Activated CD4-positive, alpha-beta T cell treated with anti-CD3 and anti-CD28 coated beads, Interleukin-2, amount 50 U/mL, for 1 hour (primary cell): ENCODE data around the gene KRTAP10-9.
"Not testable (repeated sequence)": the region's sequence is repeated elsewhere in the genome, so short reads cannot be mapped to it uniquely, and the experiment has no call there.

Experiments
- DNase-seq: peaks from one replicate; pipeline ENCODE4 v3.0.0-alpha.2; 2020

The KRTAP10-9 gene

DNA sequence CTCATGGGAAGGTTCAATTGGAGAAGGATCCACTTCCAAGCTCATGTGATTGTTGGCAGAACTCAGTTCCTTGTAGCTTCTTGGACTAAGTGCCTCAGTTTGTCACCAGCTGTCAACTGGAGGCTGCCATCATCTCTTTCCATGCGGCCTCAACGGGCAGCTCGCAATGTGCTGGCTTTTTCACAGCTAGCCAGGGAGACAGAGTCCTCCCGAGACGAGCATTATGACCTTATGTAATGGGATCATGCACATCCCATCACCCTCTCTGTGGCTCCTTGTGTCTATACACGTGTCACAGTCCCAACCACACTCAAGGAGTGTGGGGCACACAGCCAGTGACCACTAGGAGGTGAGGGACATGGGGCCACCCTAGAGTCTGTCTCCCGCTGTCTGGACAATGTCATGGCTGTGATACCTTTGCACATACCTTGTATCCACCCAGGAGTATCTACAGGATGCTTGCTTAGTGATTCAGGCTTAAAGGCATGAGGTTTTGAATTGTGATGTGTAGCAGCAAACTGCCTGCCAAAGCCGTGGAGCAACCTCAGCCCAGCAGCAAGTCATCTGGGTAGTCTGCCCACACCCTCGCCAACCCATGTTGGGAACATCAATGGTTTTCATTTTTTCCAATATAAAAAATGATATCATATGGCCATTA lies 30.7 kb upstream of the KRTAP10-9 start:
- no peak for DNase-seq

DNA sequence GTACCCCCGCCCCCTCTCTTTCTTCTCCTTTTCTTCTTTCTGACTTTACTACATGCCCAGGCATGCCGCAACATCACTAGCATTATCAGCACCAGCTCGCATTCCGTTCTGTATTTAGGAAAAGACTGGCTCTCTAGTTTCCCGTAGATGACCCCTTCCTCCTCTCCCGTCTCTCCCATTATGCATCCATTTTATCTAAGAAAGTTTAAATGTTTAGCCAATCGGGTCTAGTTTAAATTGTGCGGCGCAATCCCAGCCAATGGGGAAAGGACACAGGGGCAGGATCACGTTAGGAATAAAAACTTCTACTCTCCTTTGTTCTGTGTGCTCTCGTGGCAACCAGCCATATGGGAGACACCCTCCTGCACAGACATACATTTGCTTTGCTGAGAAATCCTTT lies 28.8 kb upstream of the KRTAP10-9 start:
- DNase-seq, result no peak

DNA sequence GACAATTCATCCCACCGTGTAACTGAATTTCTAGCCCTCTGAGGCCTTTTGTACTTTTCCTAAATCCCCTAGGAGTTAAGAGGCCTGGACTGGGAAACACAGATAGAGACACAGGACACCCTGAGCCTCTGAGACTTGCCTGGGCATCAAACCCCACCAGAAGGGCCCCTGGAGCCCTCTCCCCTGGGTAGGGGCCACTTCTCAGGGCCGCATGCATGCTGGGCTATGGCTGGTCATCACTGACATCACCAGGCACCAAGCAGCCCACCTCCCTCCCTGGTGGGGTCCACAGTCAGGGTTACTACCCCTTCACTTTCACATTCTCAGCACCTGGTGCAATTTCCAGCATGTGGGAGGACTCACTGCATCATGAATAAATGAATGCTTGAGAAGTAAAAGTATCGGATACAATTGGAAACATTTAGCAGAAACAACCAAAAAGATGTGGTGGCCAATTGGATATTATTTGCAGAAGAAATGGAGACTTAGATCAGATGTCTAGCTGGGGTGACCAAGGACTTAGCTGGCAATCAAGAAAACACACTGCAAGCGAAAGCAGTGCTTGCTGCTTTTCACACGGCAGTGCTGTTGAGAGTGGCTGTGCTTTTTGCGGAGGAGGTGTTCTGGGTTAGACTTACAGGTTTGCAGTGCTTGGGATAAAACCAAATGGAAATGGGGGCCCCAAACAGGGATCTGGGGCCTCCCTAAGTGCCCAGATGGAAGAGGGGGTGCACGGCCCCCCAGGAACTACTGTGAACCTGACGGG lies 27.4 kb upstream of the KRTAP10-9 start:
- no peak for DNase-seq

DNA sequence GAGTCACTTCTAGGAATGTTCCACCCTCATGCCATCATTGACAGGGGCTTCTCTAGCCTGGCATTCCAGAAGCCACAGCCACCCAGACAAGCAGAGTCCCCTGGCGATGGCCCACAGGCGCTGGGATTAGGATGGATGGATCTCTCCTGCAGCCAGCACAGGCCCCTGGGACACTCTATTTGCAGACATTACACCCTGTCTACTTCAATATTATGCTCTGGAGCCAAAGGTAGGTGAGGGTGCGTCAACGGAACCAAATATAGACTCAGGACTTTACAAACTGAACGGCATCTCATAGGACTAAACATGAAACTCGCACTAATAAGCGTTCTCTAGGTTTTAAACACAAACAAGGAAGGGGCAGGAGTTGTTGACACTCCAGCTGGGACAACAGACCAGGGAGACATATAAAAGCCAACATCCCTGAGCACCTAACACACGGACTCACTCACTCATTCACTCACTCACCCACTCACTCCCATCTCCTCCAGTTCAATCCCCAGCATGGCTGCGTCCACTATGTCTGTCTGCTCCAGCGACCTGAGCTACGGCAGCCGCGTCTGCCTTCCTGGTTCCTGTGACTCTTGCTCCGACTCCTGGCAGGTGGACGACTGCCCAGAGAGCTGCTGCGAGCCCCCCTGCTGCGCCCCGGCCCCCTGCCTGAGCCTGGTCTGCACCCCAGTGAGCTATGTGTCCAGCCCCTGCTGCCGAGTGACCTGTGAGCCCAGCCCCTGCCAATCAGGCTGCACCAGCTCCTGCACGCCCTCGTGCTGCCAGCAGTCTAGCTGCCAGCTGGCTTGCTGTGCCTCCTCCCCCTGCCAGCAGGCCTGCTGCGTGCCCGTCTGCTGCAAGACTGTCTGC lies 26.5 kb upstream of the KRTAP10-9 start, which contains the start of gene KRTAP10-7:
TSS of gene KRTAP10-7 (plus strand) at position 480 of the 861 bp plus-strand sequence. CDS start at position 505, 25 bp downstream.
- not testable (repeated sequence) for DNase-seq

DNA sequence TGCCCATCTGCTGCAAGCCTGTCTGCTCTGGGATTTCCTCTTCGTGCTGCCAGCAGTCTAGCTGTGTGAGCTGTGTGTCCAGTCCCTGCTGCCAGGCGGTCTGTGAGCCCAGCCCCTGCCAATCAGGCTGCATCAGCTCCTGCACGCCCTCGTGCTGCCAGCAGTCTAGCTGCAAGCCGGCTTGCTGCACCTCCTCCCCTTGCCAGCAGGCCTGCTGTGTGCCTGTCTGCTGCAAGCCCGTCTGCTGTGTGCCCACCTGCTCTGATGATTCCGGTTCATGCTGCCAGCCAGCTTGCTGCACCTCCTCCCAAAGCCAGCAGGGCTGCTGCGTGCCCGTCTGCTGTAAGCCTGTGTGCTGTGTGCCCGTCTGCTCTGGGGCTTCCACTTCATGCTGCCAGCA lies 25.8 kb upstream of the KRTAP10-9 start:
- not testable (repeated sequence) for DNase-seq

DNA sequence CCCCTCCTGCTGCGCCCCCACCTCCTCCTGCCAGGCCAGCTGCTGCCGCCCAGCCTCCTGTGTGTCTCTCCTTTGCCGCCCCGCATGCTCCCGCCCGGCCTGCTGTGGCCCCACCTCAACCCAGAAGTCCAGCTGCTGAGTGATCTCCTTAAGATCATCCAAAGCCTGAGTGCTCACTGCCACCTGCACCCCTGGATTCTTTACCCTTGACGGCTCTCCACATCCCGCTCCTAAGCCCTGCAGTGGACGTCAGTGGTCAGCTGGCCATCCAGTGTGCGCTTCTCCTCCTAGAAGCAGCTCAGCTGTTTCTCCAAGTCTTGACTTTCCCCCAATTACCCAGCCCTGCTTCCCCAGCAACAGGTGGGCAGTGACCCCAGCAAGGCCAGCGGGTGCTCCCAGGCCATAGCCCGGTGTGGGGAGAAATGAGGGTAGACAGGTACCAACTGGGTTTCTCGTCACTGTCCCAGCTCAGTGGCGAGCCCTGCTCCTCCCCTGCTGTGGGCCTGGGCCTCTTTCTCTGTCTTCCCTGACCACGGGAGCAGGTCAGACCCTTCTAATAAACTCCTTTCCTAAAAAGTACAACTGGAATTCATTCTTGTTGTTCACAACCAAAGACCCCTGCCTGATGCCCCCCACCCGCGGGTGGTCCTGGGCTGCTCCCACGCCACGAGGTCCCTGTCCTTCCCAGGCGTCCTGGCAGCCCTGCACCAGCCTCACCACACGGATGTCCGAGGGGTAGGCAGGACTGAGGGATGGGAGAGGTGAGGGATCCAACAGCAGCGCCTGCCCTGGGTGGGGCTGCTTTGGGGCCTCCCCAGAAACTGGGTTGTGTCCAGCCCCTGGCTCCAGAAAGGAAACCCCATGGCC lies 25.1 kb upstream of the KRTAP10-9 start:
- DNase-seq, result no peak

DNA sequence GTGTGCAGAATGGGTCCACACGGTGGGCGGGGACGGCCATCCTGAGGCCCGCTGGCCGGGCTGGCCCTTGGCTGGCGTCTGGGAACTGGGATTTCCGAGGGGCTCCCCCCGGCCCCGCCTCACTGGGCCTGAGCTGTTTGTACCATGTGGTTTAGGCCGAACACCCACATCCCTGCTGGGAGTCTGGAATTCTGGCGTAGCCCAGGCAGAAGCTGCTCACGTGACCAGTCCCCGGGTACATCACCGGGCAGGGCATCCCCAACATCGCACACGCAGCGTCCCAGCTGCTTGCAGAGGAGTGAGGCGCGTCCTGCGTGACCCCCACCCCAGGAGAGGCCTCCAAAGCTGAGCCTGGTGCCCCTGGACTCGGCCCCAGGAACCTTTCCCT lies 24.4 kb upstream of the KRTAP10-9 start:
- DNase-seq, result no peak

DNA sequence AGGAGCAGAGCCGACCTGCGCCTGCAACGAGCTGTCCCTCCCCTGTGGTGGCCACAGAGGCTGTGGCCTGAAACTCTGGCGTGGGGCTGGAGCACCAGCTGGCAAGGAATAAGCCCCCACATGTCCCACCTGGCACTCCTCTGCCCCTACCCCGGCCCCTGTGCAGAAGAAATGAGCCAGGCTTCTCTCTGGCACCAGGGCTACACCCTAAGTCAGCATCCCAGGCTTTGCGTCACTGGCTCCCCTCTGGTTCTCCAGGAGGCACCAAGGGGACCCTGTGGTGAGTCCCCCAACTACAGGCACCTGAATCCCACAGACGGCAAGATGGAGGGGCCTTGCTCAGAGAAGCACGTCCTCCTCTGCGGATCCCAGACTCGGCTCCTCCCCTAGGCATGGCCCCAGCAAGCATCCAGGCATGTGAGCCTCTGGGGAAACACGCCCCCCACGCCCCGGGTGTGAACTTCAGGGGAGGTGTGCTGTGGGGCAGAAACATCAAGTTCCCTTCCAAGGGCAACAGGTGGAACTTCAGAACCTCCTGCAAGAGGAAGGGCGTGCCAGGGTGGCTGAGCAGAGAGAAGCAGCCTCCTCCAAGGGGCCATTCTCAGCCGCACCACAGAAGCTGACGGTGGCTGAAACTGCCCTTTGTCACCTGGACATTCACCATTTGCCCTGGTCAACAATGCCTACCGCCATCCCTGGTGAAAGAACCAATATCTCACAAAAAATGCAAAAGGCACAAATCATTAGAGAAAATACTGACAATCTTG lies 23.6 kb upstream of the KRTAP10-9 start:
- no peak for DNase-seq

DNA sequence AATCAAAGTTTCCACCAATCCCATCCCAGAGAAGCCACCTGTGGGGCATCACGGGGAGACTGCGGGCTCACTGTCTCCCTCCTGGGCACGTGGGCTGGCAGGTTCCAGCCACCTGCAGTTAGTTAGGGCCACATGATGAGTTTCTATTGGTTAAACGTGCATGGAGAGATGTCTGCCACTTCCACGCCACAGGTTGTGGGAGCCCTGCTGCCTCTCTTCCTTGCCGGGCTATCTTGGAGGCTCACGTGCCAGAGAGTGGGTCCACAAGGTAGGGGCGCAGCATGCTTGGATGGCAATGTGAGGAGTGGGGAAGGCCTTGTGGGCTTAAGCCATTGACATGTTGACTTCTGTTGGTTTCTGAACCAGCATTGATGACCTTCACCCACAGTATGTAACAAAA lies 23.0 kb upstream of the KRTAP10-9 start:
- no peak for DNase-seq

DNA sequence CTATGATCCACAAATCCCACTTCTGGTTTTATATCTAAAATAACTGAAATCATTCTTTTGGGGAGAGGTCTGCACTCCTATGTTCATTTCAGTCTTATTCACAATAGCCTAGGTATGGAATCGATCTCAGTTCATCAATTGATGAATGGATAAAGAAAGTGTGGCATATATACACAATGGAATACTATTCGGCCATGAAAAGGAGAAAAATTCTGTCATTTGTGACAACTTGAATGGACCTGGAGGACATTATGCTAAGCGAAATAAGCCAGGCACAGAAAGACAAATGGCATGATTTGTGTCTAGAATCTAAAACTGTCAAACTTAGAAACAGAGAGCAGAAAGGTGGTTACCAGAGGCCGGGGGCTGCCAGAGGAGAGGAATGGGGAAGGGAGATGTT lies 20.4 kb upstream of the KRTAP10-9 start:
- no peak for DNase-seq

DNA sequence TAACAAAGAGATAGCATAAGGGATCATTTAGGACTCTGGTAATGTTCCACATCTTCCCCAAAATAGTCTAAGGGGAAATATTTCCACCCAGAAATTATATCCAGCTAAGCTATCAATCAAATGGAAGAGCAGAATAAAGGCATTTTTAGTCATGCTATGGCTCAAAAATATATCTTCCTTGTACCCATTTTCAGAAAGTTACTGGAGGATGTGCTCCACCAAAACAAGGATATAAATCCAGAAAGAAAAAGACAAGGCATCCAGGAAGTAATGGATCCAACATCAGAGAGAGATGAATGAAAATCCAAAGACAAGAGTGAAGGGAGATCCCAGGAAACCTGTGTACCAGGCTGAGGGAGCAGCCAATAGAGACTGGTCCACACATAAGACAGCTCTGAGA lies 17.7 kb upstream of the KRTAP10-9 start:
- DNase-seq, result no peak

DNA sequence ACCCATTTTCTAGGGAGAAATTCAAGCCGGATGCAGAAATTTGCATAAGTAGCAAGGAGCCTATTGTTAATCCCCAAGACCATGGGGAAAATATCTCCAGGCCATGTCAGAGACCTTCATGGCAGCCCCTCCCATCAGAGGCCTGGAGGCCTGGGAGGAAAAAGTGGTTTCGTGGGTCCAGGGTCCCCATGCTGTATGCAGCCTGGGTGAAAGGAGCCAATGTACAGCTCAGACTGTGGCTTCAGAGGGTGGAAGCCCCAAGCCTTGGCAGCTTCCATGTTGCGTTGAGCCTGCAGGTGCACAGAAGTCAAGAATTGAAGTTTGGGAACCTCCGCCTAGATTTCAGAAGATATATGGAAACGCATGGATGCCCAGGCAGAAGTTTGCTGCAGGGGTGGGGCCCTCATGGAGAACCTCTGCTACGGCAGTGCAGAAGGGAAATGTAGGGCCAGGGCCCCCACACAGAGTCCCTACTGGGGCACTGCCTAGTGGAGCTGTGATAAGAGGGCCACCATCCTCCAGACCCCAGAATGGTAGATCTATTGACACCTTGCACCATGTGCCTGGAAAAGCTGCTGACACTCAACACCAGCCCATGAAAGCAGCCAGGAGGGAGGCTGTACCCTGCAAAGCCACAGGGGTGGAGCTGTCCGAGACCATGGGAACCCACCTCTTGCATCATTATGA lies 16.6 kb upstream of the KRTAP10-9 start:
- DNase-seq, result not testable (repeated sequence)

DNA sequence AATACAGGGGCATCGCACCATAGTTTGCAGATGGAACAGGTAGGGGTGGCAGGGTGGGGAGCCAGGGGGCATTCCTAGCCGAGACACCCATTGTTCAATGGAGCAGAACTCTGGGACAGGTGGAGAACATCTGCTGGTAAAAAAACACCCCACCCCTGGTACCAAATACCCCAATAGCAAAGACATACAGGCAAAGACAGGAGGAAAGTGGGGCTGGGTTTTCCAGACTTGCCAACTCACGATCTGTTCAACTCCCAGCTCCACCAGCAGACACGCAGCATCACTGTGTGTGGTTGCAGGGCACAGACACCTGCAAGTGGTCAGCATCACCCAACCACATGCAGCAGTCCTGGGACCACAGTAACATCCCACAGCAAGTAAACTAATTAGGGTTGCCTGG lies 15.3 kb upstream of the KRTAP10-9 start:
- no peak for DNase-seq

DNA sequence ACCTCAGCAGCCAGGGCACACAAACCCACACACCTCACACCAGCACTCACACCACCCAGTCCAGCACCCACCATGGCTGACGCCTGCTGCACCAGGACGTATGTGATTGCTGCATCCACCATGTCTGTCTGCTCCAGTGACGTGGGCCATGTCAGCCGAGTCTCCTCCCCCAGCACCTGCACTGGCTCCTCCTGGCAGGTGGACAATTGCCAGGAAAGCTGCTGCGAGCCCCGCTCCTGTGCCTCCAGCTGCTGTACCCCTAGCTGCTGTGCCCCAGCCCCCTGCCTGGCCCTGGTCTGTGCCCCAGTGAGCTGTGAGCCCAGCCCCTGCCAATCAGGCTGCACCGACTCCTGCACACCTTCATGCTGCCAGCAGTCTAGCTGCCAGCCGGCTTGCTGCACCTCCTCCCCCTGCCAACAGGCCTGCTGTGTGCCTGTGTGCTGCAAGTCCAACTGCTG lies 14.8 kb upstream of the KRTAP10-9 start, which contains the start of gene KRTAP10-8:
TSS of gene KRTAP10-8 (plus strand) at position 51 of the 458 bp plus-strand sequence. CDS start at position 73, 22 bp downstream.
- DNase-seq, result no peak

DNA sequence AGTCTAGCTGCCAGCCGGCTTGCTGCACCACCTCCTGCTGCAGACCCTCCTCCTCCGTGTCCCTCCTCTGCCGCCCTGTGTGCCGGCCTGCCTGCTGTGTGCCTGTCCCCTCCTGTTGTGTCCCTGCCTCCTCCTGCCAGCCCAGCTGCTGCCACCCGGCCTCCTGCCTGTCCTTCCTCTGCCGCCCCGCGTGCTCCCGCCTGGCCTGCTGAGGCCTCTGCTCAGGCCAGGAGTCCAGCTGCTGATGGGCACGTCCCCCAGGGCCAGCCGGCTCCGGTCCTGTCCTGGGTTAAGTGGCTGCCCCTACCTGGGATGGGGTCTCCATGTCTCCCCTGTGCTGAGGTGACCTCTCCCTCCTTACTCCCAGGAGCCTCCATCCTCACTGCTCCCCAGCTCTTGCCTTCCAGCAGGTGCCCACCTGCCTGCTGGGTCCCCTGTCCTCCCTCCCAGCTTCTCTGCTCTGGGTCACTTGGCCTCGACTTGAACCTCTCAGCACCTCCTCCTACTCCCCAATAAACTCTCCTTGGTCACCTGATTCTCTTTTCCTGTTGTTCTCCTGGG lies 14.1 kb upstream of the KRTAP10-9 start:
- DNase-seq, result no peak

DNA sequence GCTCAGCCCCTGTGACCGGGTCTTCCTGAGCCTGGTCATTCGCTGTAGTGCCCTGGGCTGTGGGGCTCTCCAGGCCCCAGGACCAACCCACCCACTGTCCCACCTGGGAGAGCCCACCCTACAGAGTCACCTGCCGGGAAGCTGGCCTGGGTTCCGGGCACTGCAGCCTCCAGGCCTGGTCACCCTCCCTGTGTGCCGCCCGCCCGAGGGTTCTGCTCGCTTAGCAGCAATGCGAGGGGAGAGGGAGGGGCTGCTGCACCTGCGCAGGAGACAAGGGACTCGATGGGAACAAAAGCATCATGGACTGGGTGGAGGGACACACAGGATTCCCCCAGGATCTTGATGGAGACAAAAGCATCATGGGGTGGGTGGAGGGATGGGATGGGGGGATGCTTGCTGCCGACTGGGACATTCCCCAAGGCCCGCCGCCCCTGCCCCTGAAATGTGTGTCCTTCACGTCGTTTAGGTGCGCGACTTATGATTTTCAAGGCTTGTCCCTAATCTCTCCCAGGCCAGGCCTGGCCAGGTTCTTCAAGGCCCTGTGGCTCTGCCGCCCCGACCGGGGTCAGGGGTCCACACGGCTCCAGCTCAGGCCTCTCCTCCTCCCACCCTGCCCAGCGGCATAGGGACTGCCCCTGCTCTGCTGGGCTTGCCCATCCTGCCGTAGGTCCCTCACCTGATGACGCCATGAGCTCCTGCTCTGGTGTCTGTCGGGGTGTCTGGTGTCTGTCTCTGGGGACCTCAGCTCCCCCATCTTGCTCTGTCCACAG lies 13.3 kb upstream of the KRTAP10-9 start:
- no peak for DNase-seq

DNA sequence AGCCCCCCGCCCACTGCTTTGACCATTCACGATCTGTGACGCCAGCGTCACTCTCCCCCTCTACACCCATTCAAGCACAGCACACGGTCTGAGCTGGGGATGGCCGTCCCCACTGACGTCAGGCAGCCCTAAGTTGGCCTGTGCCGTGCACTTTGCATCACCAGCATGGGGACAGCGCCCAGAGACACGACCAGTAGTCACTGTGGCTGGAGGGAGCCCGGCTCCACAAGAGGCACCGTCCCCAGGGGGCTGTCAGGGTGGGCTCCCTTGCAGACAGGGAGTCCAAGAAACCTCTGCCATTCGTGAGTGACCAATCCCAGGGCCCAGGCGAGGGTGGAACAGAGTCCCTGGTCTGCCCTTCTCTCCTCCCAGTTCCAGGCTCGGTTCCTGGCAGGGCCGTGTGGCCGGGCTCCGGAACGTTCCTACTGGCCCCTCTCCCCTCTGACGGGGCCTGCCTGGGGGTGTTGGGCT lies 12.7 kb upstream of the KRTAP10-9 start:
- DNase-seq, result no peak

DNA sequence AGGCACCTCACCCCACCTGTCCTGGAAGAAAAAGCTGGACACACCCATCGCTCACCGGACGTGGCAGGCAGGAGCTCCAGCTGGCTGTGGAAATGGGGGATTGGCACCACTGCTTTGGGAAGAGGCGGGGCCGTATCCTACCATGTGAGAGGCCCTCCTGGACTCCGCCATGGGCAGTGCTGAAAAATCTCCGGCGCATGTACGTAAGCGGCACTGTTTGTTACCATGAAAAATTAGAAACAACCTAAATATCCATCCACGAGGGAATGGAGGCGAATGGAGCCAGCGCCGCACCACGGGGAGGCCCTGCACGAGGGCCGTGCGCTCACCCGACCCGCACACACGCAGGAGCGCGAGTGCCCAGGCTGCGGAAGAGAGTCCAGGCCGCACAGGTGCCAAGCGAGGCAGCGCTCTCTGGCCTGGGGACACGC lies 11.9 kb upstream of the KRTAP10-9 start:
- DNase-seq, result no peak

DNA sequence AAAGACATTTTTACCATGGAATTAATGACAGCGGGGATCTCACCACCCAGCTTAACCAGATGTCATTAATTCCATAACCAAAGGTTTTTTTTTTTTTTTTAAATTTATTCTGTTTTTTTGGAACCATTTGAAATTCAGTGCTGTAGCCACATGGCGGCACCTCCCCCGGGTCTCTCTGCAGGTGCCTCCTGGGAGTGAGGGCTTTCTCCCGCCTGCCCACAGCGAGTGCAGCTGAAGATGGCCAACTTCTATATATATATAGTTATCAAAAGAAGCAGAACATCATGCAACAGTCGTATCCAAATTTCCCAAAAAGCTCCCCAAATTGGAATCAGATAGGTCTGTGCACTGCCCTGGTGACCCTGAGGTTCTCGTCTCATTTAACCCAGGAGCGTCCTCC lies 11.4 kb upstream of the KRTAP10-9 start:
- no peak for DNase-seq
